ENCODE data around the gene FOXC1.
A peak's percentile ranks its signal among the peaks of the same experiment; 100 is the strongest.

The FOXC1 gene

DNA sequence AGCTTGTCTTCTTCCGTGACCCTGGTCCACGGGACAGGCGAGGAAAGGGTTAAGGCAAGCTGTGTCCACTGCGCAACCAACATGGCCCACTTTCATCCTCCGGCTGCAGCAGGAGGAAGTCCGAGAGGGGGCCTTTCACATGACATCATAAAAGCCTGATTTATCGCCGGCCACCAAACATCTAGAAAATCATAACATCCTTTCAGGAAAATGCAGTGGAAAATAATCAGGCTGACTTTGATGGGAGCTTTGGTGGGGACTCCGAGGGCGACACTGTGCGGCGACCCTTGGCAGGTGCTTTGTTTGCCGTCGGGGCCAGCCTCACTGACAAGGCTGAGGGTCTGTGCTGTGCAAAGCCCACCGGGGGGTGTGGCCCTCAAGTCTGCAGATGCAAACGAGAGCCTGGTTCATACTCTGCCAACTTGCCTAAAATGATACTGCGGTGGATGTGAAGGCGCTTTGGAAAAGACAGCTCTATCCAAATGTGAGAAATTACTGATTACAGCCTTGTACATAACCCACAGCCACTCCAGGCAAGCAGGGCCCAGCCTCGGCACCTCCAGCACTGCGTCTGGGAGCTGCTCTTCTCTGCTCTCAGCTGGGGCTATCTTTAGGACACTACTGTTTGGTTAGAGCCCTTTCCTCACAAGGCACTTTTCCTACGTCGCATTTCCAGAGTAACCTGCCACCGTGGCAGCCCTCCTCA is 25.7 kb downstream of the FOXC1 start:
- Mint-ChIP-seq H3K9me3 (no peaks in the 10 kb centered on the region), H3K4me3 (no peak overlapping the region), H3K27me3 (peaks cover 4% of the 10 kb centered on the region), H3K36me3 (no peaks in the 10 kb centered on the region), H3K27ac (no peak overlapping the region), H3K4me1 (no peaks in the 10 kb centered on the region)
- CTCF ChIA-PET = no interaction called here
- DNase-seq = no peak

DNA sequence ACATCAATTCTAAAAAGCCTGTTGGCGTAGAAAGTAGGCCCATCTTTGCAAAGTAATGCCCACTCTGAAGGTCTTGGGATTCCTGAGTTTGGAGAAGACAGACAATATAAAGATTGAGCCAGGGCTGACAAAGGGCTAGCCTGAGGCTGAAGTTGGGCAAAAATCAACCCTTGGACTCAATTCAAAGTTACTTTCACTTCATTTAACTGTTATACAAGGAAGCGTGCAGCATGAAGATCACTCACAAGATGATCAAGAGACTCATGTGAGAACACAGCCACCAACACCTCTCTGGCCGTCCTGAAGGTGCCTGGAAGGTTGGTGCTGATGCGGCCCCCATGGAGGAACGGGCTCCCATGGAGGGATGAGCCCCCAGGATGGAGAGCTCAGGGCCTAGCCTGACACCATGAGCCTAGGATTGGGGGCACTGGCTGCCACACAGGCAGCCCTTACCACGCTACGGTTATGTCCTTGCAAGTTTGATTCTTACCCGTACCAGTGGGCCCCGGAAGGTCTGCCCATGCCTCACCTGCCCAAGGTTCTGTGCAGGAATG is 26.6 kb downstream of the FOXC1 start:
- Mint-ChIP-seq H3K36me3 (no peaks in the 10 kb centered on the region), H3K4me1 (no peaks in the 10 kb centered on the region), H3K9me3 (no peaks in the 10 kb centered on the region), H3K27me3 (peaks cover 4% of the 10 kb centered on the region), H3K27ac (no peak overlapping the region), H3K4me3 (no peak overlapping the region)
- CTCF ChIA-PET = no interaction called here
- no peak for DNase-seq

DNA sequence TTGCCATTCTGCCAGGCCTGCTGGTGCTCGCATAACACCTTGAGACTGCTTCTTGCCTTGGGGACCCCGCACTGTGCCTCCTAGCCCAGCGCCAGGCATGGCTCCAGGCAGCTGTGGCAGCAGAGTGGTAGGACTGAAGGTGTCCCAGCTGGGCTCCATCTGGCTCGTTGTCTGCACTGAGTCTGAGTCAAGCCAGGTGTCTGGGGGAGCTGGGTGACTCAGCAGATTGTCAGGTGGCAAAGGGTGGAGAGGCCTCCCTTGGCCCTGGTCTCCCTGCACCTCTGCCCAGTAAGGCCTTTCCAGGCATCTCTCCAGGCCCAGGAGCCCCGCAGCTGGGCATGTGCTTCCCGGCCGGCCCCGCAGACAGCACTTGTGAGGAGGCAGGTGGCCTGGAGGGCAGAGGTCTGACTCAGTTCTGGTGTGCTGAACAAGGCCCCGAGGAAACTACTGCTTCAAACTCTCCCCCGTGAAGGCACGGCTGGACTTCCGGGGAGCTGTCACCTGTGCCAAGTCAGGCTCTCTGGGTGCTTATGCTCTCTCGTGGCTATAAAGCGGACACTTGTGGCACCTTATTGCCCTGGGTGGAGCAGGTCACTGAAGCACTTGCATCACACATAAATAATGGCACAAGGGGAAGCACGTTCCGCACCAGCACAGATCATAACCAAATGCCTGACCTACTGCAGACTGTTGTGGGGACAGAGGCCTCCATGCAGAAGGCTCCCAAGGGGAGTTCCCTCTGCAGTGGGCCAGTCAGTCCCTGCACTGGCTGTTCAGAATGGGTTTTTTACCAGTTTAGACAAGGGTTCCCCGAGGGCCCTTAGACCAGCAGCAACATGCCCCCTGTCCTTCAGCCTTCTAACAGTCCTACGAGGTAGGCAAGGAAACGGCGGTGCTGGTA is 27.5 kb downstream of the FOXC1 start:
- Mint-ChIP-seq H3K27me3 (peaks cover 4% of the 10 kb centered on the region), H3K9me3 (no peaks in the 10 kb centered on the region), H3K36me3 (no peaks in the 10 kb centered on the region), H3K4me3 (no peak overlapping the region), H3K4me1 (no peaks in the 10 kb centered on the region), H3K27ac (no peak overlapping the region)
- no peak for DNase-seq
- CTCF ChIA-PET = no interaction called here

DNA sequence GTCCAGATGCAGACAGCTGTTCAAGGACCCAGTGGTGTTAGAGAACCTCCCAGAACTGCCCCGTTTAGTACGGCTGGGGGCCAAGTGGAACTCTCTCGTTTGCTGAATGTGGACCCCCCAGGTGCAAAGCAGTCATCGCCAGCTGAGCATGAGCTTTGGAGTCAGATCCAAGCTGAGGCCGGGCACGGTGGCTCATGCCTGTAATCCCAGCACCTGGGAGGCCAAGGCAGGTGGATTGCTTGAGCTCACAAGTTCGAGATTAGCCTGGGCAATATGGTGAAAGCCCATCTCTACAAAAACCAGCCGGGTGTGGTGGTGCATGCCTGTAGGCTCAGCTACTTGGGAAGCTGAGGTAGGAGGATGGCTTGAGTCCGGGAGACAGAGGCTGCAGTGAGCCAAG is 29.7 kb downstream of the FOXC1 start:
- no peaks in the 10 kb centered on the region for H3K27me3 Mint-ChIP-seq
- H3K36me3 Mint-ChIP-seq = no peaks in the 10 kb centered on the region
- CTCF ChIA-PET = interaction anchor here (0.6 to 1.4 kb wide), 2 partner anchors 14 to 995 kb away, joined by 3 read pairs; no protein-coding TSS in a partner anchor
- DNase-seq = no peak
- H3K9me3 Mint-ChIP-seq = no peaks in the 10 kb centered on the region
- no peaks in the 10 kb centered on the region for H3K4me1 Mint-ChIP-seq
- H3K27ac Mint-ChIP-seq = no peak overlapping the region
- H3K4me3 Mint-ChIP-seq = no peak overlapping the region

DNA sequence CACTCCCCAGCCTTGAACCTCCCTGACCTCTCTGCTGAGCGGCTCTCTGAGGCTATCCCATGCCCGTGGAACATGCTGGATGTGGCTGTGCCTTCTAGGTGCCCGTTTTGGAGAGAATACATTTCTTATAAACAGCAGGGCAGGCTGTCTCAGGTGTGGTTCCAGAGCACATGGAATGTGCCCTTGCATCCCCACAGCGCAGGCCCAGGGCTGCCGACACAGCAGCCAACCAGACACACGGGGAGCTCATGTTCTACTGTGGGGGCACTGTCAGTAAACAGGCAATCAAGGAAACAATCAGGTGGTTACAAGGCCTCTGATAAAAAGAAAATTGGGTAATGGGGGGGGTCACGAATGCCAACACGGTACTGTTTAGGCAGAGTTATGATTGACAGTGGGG is 30.8 kb downstream of the FOXC1 start:
- Mint-ChIP-seq H3K36me3 (no peaks in the 10 kb centered on the region), H3K27ac (no peak overlapping the region), H3K4me1 (no peaks in the 10 kb centered on the region), H3K27me3 (no peaks in the 10 kb centered on the region), H3K9me3 (no peaks in the 10 kb centered on the region), H3K4me3 (no peak overlapping the region)
- CTCF ChIA-PET = no interaction called here
- no peak for DNase-seq

DNA sequence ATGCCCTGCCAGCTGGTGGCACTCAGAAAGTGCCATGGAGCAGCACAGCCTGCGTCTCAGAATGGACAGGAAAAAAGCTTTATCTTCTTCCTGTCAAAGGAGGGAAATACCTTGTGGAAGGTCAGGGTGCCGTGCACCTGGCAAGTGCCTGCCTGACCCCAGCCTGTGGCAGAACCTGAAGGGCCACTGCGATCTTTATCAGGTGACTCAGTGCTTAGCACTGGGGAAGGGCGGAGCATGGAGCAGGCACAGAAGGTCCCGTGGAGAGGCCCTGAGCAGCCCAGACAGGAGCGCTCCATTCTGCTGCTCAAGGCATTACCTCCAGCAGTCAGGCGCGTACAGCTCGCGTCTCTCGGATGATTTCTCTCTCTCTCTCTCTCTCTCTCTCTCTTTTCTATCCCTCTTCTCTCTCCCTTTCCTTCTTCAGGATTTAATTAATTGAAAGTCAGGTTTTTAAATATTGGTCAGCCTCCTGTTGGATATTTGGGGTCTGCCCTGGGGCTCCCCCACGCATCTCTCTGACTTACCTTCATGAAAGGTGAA is 31.7 kb downstream of the FOXC1 start:
- Mint-ChIP-seq H3K4me3 (no peak overlapping the region), H3K9me3 (no peaks in the 10 kb centered on the region), H3K27ac (no peak overlapping the region), H3K4me1 (no peaks in the 10 kb centered on the region), H3K36me3 (no peaks in the 10 kb centered on the region), H3K27me3 (no peaks in the 10 kb centered on the region)
- no peak for DNase-seq
- CTCF ChIA-PET = no interaction called here

GRCh38 chr6:1643111-1643510 is 33.4 kb downstream of the FOXC1 start:
- no peaks in the 10 kb centered on the region for H3K36me3 Mint-ChIP-seq
- no peak overlapping the region for H3K4me3 Mint-ChIP-seq
- H3K9me3 Mint-ChIP-seq = no peaks in the 10 kb centered on the region
- CTCF ChIA-PET = no interaction called here
- no peaks in the 10 kb centered on the region for H3K4me1 Mint-ChIP-seq
- no peak overlapping the region for H3K27ac Mint-ChIP-seq
- DNase-seq = no peak
- no peaks in the 10 kb centered on the region for H3K27me3 Mint-ChIP-seq

DNA sequence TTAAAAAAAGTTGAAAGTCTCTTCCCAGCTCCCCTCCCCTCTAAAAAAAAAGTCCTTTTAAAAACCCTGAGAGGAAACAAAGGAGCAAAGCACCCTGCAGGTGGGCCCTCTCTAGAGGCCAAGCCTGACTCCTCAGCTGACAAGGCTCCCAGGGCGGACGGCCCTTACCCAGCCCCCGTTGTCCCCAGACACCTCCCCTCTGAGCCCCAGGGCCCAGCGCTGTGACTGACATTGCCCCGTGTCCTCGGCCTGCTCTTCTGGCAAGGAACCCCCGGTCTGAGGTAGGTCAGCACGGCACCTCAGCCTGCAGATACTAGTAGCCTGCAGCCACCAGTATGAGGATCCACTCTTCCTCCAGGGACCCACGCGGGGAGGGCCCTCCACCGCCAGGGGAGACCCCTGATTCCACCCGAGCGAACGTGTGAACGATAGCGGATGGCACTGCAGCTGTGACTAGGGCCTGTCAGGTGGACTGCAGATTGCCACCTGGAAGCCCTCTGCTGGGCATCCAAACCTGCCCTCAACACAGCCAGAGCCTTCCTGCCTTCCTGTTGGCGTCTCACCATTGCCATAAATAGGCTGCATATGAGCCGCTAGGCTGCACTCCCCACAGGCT is 34.2 kb downstream of the FOXC1 start:
- no peaks in the 10 kb centered on the region for H3K9me3 Mint-ChIP-seq
- H3K4me3 Mint-ChIP-seq = no peak overlapping the region
- DNase-seq = no peak
- CTCF ChIA-PET = no interaction called here
- no peak overlapping the region for H3K27ac Mint-ChIP-seq
- no peaks in the 10 kb centered on the region for H3K36me3 Mint-ChIP-seq
- H3K4me1 Mint-ChIP-seq = no peaks in the 10 kb centered on the region
- H3K27me3 Mint-ChIP-seq = no peaks in the 10 kb centered on the region

GRCh38 chr6:1644516-1645060 is 34.9 kb downstream of the FOXC1 start:
- CTCF ChIA-PET = no interaction called here
- Mint-ChIP-seq H3K9me3 (no peaks in the 10 kb centered on the region), H3K4me3 (no peak overlapping the region), H3K4me1 (no peaks in the 10 kb centered on the region), H3K27me3 (no peaks in the 10 kb centered on the region), H3K27ac (no peak overlapping the region), H3K36me3 (no peaks in the 10 kb centered on the region)
- no peak for DNase-seq

DNA sequence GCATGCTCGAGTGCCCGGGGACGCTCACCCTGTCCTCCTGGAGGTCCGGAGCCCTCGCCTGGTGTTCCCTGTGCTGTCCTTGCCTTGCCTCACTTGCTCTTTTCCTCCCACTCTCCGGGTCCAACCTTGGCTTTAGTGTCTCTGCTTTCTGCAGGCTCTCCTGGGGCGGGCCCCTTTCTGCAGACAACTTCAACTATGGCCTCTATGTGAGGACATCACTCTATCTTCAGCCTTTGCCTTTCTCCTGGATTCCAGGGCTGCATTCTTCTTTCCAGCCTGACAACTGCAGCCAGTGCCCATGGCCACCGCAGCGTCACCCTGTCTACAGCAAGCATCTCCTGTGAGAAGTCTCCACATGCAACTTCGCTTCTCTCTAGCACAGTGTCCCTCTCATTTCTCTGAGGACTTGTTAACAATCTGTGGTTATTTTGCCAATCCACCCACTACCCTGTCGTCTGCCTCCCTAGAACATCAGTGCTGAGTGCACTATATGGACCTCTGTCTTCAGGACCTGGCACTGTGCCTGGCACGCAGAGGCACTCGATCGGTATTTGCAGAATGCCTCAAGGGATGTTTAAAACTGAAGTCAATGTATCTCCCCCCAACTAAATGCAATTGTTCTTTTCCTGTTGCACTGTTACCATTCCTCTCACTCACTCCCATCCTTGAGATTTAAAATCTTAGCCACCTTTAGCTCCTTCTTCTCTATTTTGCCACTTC is 35.9 kb downstream of the FOXC1 start:
- Mint-ChIP-seq H3K27me3 (no peaks in the 10 kb centered on the region), H3K36me3 (no peaks in the 10 kb centered on the region), H3K4me1 (no peaks in the 10 kb centered on the region), H3K9me3 (no peaks in the 10 kb centered on the region), H3K27ac (peak overlapping the region; percentile 21), H3K4me3 (no peak overlapping the region)
- DNase-seq = no peak
- CTCF ChIA-PET = no interaction called here

DNA sequence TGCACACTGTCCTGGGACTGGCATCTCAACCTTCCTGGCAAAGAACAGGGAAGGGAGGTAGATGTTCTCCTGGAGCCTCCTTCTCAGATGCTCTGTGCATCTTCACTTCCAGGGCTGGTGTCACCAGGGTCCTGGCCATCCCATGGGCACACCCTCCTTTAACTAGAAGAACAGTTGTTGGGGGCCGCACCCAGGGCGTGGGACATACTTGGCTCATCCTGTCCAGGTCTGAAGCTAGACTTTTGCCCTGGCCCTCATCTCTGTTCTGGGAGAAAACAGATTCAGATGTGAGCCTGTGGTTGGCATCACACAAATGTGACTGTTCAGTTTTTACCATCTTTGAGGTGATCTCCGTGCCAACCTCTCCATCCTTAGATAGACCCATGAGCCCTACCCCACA is 41.6 kb downstream of the FOXC1 start:
- CTCF ChIA-PET = interaction anchor here (1.0 kb wide), 1 partner anchor 11 kb away, joined by 3 read pairs; no protein-coding TSS in a partner anchor
- DNase-seq = no peak
- H3K36me3 Mint-ChIP-seq = no peaks in the 10 kb centered on the region
- no peaks in the 10 kb centered on the region for H3K27me3 Mint-ChIP-seq
- H3K9me3 Mint-ChIP-seq = no peaks in the 10 kb centered on the region
- H3K4me3 Mint-ChIP-seq = no peak overlapping the region
- no peaks in the 10 kb centered on the region for H3K4me1 Mint-ChIP-seq
- no peak overlapping the region for H3K27ac Mint-ChIP-seq

- Mint-ChIP-seq H3K9me3 (no peaks in the 10 kb centered on the region), H3K27ac (no peak overlapping the region), H3K36me3 (no peaks in the 10 kb centered on the region), H3K4me1 (no peaks in the 10 kb centered on the region), H3K27me3 (no peaks in the 10 kb centered on the region), H3K4me3 (no peak overlapping the region)
- DNase-seq = no peak
- CTCF ChIA-PET = no interaction called here
These were observed 43.1 kb downstream of the FOXC1 start for GRCh38 chr6:1652842-1653241.

GRCh38 chr6:1654054-1654453 is 44.3 kb downstream of the FOXC1 start:
- Mint-ChIP-seq H3K4me3 (no peak overlapping the region), H3K36me3 (no peaks in the 10 kb centered on the region), H3K27me3 (no peaks in the 10 kb centered on the region), H3K9me3 (no peaks in the 10 kb centered on the region), H3K4me1 (no peaks in the 10 kb centered on the region), H3K27ac (no peak overlapping the region)
- DNase-seq = no peak
- CTCF ChIA-PET = no interaction called here
